Keratinocyte (primary cell): Measurements from ENCODE around the gene CDC42.
"Not testable (repeated sequence)": the region's sequence is repeated elsewhere in the genome, so short reads cannot be mapped to it uniquely, and the experiment has no call there.

Experiments used
- EZH2 ChIP-seq: IDR thresholded peaks from one replicate; pipeline ENCODE4 v1.6.1; 2012; ENCODE audit warnings: inconsistent platforms, mild to moderate bottlenecking, low read length, moderate library complexity
- TF ChIP-seq, protein P1 (sequence below), 3 experiments: IDR thresholded peaks in 1 of 3; conservative IDR thresholded peaks in 1 of 3; optimal IDR thresholded peaks in 1 of 3; 2 replicates in 2 of 3; 3 replicates in 1 of 3; pipeline versions ENCODE3 to v1.5.1; 2011; ENCODE audit warnings: low read length in 3 of 3, mild to moderate bottlenecking in 3 of 3, moderate library complexity in 2 of 3, control low read depth in 1 of 3, inconsistent platforms in 1 of 3; ENCODE audit not compliant: insufficient read depth in 2 of 3; ENCODE audit errors: extremely low read depth in 1 of 3

DNA sequence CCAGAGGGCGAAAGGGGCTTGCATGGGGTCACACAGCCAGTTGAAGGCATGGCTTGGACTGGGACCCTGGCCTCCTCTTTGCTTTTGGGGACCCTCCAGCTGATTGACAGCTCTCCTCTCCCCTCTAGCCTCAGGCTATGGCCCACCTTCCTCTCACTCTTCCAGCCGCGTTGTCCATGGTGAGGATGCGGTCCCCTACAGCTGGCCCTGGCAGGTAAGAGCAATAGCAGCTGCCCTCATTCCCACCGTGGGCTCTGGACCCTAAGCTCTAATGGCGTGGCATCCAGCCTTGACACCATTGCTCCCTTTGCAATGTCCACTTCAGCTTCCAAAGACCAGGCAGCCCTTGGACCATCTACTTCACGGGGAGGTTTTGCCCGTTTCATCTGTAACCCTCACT is 49.6 kb upstream of the CDC42 start:
- TF ChIP-seq, protein P1, sequence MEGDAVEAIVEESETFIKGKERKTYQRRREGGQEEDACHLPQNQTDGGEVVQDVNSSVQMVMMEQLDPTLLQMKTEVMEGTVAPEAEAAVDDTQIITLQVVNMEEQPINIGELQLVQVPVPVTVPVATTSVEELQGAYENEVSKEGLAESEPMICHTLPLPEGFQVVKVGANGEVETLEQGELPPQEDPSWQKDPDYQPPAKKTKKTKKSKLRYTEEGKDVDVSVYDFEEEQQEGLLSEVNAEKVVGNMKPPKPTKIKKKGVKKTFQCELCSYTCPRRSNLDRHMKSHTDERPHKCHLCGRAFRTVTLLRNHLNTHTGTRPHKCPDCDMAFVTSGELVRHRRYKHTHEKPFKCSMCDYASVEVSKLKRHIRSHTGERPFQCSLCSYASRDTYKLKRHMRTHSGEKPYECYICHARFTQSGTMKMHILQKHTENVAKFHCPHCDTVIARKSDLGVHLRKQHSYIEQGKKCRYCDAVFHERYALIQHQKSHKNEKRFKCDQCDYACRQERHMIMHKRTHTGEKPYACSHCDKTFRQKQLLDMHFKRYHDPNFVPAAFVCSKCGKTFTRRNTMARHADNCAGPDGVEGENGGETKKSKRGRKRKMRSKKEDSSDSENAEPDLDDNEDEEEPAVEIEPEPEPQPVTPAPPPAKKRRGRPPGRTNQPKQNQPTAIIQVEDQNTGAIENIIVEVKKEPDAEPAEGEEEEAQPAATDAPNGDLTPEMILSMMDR (optimal IDR thresholded peaks at IDR 0.05 in 1 of 3, IDR thresholded peaks at IDR 0.05 in 1 of 3, conservative IDR thresholded peaks at IDR 0.05 in 1 of 3; ENCODE audit: extremely low read depth in 1 of 3, insufficient read depth in 2 of 3, low read length in 3 of 3) = not testable (repeated sequence)
- TF ChIP-seq EZH2 = not testable (repeated sequence)
